Loucy (cell line): ENCODE results near the gene DGKB.

ENCODE experiments used
- H2AFZ ChIP-seq: fragments of 200-600 bp; sonication (generic); 2 replicates; pipeline ENCODE4 v1.6.0; 2016; ENCODE audit warnings: antibody characterized with exemption, mild to moderate bottlenecking, low read length, moderate library complexity
- H3F3A ChIP-seq: fragments of 200-600 bp; 2 replicates; pipeline ENCODE4 v1.6.0; 2016; ENCODE audit warnings: antibody characterized with exemption, low read depth, mild to moderate bottlenecking
- H3K27me3 ChIP-seq: fragments of 200-600 bp; sonication (generic); 2 replicates; pipeline ENCODE4 v1.6.1; 2014; ENCODE audit warnings: low read length, mild to moderate bottlenecking; ENCODE audit not compliant: insufficient read depth, poor library complexity, severe bottlenecking
- H3K36me3 ChIP-seq: fragments of 200-600 bp; sonication (generic); 2 replicates; pipeline ENCODE4 v1.6.1; 2016; ENCODE audit warnings: low read length; ENCODE audit not compliant: insufficient read depth
- H3K4me1 ChIP-seq: fragments of 200-600 bp; sonication (generic); 2 replicates; pipeline ENCODE4 v1.5.1; 2014; ENCODE audit warnings: low read length, mild to moderate bottlenecking; ENCODE audit not compliant: insufficient read depth, poor library complexity, severe bottlenecking
- H3K4me2 ChIP-seq: fragments of 200-600 bp; sonication (generic); 2 replicates; pipeline ENCODE4 v1.6.0; 2014; ENCODE audit warnings: antibody characterized with exemption, low read length, low read depth, mild to moderate bottlenecking; ENCODE audit not compliant: poor library complexity, severe bottlenecking
- H3K4me3 ChIP-seq: fragments of 200-600 bp; sonication (generic); 2 replicates; pipeline ENCODE4 v1.5.1; 2014; ENCODE audit warnings: low read length, mild to moderate bottlenecking, mixed read lengths; ENCODE audit not compliant: poor library complexity, severe bottlenecking
- H3K79me2 ChIP-seq: fragments of 200-600 bp; sonication (generic); 2 replicates; pipeline ENCODE4 v1.6.1; 2014; ENCODE audit warnings: low read length; ENCODE audit not compliant: insufficient read depth
- H3K9ac ChIP-seq: fragments of 200-600 bp; sonication (generic); 2 replicates; pipeline ENCODE4 v1.6.0; 2014; ENCODE audit warnings: mild to moderate bottlenecking, low read depth, low read length, moderate library complexity; ENCODE audit not compliant: poor library complexity, severe bottlenecking
- H3K9me2 ChIP-seq: fragments of 200-600 bp; sonication (generic); replicated peaks from 2 replicates; pipeline ENCODE4 v1.6.1; 2016; ENCODE audit warnings: low read depth, low read length, mixed read lengths
- H3K9me3 ChIP-seq: fragments of 200-600 bp; sonication (generic); 2 replicates; pipeline ENCODE4 v1.6.1; 2014; ENCODE audit warnings: mild to moderate bottlenecking, antibody characterized with exemption, low read length, low read depth; ENCODE audit not compliant: insufficient read depth
- H4K20me1 ChIP-seq: fragments of 200-600 bp; sonication (generic); 2 replicates; pipeline ENCODE4 v1.6.0; 2014; ENCODE audit warnings: antibody characterized with exemption, low read length, mild to moderate bottlenecking; ENCODE audit not compliant: insufficient read depth, poor library complexity, severe bottlenecking
- CTCF ChIP-seq: fragments of 200-600 bp; sonication (generic); conservative IDR thresholded peaks from 2 replicates; pipeline ENCODE4 v1.5.1; 2014; ENCODE audit warnings: mild to moderate bottlenecking, antibody characterized with exemption, low read length
- EZH2phosphoT487 ChIP-seq: fragments of 200-600 bp; IDR thresholded peaks from 2 replicates; pipeline ENCODE4 v1.6.1; 2018; ENCODE audit warnings: antibody characterized with exemption, mild to moderate bottlenecking, moderate library complexity, borderline replicate concordance

DGKB gene

GRCh38 chr7:14398526-14398925 lies 504.0 kb downstream of the DGKB start:
- Histone ChIP-seq H3K4me3 (no peak overlapping the region), H3F3A (no peaks in the 10 kb centered on the region), H3K79me2 (no peaks in the 10 kb centered on the region), H4K20me1 (no peaks in the 10 kb centered on the region), H3K27me3 (no peaks in the 10 kb centered on the region), H3K4me1 (no peaks in the 10 kb centered on the region), H3K9me3 (no peaks in the 10 kb centered on the region), H3K36me3 (no peaks in the 10 kb centered on the region), H3K9ac (no peak overlapping the region), H3K4me2 (no peak overlapping the region), H3K9me2 (no peaks in the 10 kb centered on the region), H2AFZ (no peak overlapping the region)
- no peak for TF ChIP-seq EZH2phosphoT487
- no peak for TF ChIP-seq CTCF

GRCh38 chr7:14395860-14396259 lies 506.7 kb downstream of the DGKB start:
- Histone ChIP-seq H3K9ac (no peak overlapping the region), H3K27me3 (no peaks in the 10 kb centered on the region), H4K20me1 (no peaks in the 10 kb centered on the region), H3K9me3 (no peaks in the 10 kb centered on the region), H3K9me2 (no peaks in the 10 kb centered on the region), H3K79me2 (no peaks in the 10 kb centered on the region), H3K36me3 (no peaks in the 10 kb centered on the region), H3F3A (no peaks in the 10 kb centered on the region), H3K4me1 (no peaks in the 10 kb centered on the region), H3K4me3 (no peak overlapping the region), H3K4me2 (no peak overlapping the region), H2AFZ (no peak overlapping the region)
- no peak for TF ChIP-seq CTCF
- no peak for TF ChIP-seq EZH2phosphoT487

DNA sequence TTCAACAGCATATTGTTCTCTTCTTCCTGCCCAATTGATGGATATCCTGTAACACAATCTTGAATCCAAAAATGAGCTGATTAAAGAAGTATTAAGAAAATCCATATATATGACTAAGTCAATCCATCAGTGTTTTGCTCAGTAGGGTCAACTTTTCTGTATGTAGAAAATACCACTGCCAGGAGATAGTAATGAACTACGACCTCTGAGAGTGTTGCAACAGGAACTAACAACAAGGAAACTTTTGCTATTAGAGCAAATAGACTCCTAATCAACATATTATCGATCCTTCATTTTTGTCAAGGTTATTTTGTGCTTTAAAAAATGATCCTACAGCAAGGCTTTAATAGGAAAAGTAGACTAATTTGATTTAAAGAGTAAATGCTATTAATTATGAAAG lies 507.8 kb downstream of the DGKB start:
- no peaks in the 10 kb centered on the region for H3K36me3 ChIP-seq
- H3K4me1 ChIP-seq = no peaks in the 10 kb centered on the region
- H3K9me2 ChIP-seq = no peaks in the 10 kb centered on the region
- TF ChIP-seq CTCF = no peak
- TF ChIP-seq EZH2phosphoT487 = no peak
- no peak overlapping the region for H3K9ac ChIP-seq
- no peaks in the 10 kb centered on the region for H3K27me3 ChIP-seq
- no peaks in the 10 kb centered on the region for H4K20me1 ChIP-seq
- no peak overlapping the region for H3K4me3 ChIP-seq
- no peaks in the 10 kb centered on the region for H3K79me2 ChIP-seq
- H3K9me3 ChIP-seq = no peaks in the 10 kb centered on the region
- H2AFZ ChIP-seq = no peak overlapping the region
- no peak overlapping the region for H3K4me2 ChIP-seq
- H3F3A ChIP-seq = no peaks in the 10 kb centered on the region
